ENCODE data around the gene SLK. TPM values are rescaled to one million over a fixed set of nuclear protein-coding genes. Genes with fewer than 3 reads are reported as not detected.

The SLK gene
- total and polyA plus RNA-seq, 2 donors (not counting 3 experiments of a cell fraction or from before 2014, with no cell fraction given): 4.5 to 36.0 TPM

- no peaks in the 10 kb centered on the region for H3K4me1 ChIP-seq (ENCODE audit: control insufficient read depth, extremely low read depth, insufficient read depth, low read length)
- DNase-seq (ENCODE audit: low read depth, low spot score) (no peak), FAIRE-seq (no peak)
- no TSS peak for BruUV-seq (replicated peaks)
- intact Hi-C loops (cut with micrococcal nuclease): no loop called here
- H3K27ac ChIP-seq (ENCODE audit: insufficient read depth, low read depth, low read length): no peak overlapping the region
- no peaks in the 10 kb centered on the region for H4K20me1 ChIP-seq (replicated peaks; ENCODE audit: control insufficient read depth, extremely low read depth, insufficient read depth, low read length)
- no peaks in the 10 kb centered on the region for H3K9me3 ChIP-seq (replicated peaks; ENCODE audit: control insufficient read depth, insufficient read depth, low read length)
- no peaks in the 10 kb centered on the region for H3K79me2 ChIP-seq (ENCODE audit: control insufficient read depth, insufficient read depth, low read length)
- no peak overlapping the region for H3K9ac ChIP-seq (replicated peaks; ENCODE audit: extremely low read depth, insufficient read depth, low read length)
- no peak overlapping the region for H2AFZ ChIP-seq (ENCODE audit: low read depth, low read length)
- dilution Hi-C loops (cut with MboI; ENCODE audit: extremely low pct_ligation_motif_present, low sequenced_read_pairs): no loop called here
- ChIA-PET CTCF (interaction anchor here (1.2 kb wide), 1 partner anchor 52 kb away, joined by 3 read pairs; the partner anchor contains the start of gene SFR1), POLR2A (no interaction called here)
- no peaks in the 10 kb centered on the region for H3K9me1 ChIP-seq (replicated peaks; ENCODE audit: control insufficient read depth, extremely low read depth, insufficient read depth, low read length)
- H3K4me3 ChIP-seq (replicated peaks in 1 of 3; ENCODE audit: insufficient read depth in 1 of 3, low read depth in 1 of 3, low read length in 3 of 3): no peak overlapping the region
- no peaks in the 10 kb centered on the region for H3K36me3 ChIP-seq (ENCODE audit: control insufficient read depth in 2 of 2, extremely low read depth in 1 of 2, insufficient read depth in 2 of 2, low read length in 2 of 2)
- no peak overlapping the region for H3K4me2 ChIP-seq (ENCODE audit: insufficient read depth, low read length)
- no peak for TF ChIP-seq POLR2AphosphoS5 (IDR thresholded peaks at IDR 0.05; ENCODE audit: insufficient read depth, low read depth, low read length)
- no peak for TF ChIP-seq POLR2A (IDR thresholded peaks at IDR 0.05; ENCODE audit: low read depth, low read length)
- no peak for TF ChIP-seq MAX (IDR thresholded peaks at IDR 0.05; ENCODE audit: insufficient read depth, insufficient read length)
- no peak for TF ChIP-seq JUN (IDR thresholded peaks at IDR 0.05; ENCODE audit: borderline replicate concordance, insufficient read depth, insufficient read length, low read depth)
- TF ChIP-seq MYC (IDR thresholded peaks at IDR 0.05; ENCODE audit: low read depth, low read length): no peak
- TF ChIP-seq, protein P1, sequence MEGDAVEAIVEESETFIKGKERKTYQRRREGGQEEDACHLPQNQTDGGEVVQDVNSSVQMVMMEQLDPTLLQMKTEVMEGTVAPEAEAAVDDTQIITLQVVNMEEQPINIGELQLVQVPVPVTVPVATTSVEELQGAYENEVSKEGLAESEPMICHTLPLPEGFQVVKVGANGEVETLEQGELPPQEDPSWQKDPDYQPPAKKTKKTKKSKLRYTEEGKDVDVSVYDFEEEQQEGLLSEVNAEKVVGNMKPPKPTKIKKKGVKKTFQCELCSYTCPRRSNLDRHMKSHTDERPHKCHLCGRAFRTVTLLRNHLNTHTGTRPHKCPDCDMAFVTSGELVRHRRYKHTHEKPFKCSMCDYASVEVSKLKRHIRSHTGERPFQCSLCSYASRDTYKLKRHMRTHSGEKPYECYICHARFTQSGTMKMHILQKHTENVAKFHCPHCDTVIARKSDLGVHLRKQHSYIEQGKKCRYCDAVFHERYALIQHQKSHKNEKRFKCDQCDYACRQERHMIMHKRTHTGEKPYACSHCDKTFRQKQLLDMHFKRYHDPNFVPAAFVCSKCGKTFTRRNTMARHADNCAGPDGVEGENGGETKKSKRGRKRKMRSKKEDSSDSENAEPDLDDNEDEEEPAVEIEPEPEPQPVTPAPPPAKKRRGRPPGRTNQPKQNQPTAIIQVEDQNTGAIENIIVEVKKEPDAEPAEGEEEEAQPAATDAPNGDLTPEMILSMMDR (IDR thresholded peaks at IDR 0.05; ENCODE audit: extremely low read depth in 1 of 2, insufficient read depth in 1 of 2, low read depth in 1 of 2, low read length in 2 of 2): no peak
- TF ChIP-seq FOS (IDR thresholded peaks at IDR 0.05; ENCODE audit: borderline replicate concordance, insufficient read depth, low read length): no peak
- TF ChIP-seq EZH2 (IDR thresholded peaks at IDR 0.05; ENCODE audit: borderline replicate concordance, low read depth, low read length, severe bottlenecking): no peak
- TF ChIP-seq GATA2 (IDR thresholded peaks at IDR 0.05; ENCODE audit: insufficient read depth, insufficient read length, low read depth, low read length): no peak
- no peaks in the 10 kb centered on the region for H3K27me3 ChIP-seq (ENCODE audit: control insufficient read depth in 2 of 2, insufficient read depth in 2 of 2, low read length in 2 of 2)
Measured at GRCh38 chr10:104069613-104070012, 102.7 kb downstream of the SLK start.

Data from endothelial cell of umbilical vein (primary cell).